HL-60 (cell line): ENCODE results near the gene EFEMP2.

Experiments
- GABPA ChIP-seq: IDR thresholded peaks from 2 replicates; pipeline ENCODE4 v1.6.1; 2012; ENCODE audit warnings: low read depth
- POLR2AphosphoS5 ChIP-seq: IDR thresholded peaks from 2 replicates; pipeline ENCODE4 v1.6.1; 2012; ENCODE audit warnings: low read depth
- TF ChIP-seq, protein P1 (sequence below): IDR thresholded peaks from one replicate; pipeline ENCODE4 v1.5.1; 2011; ENCODE audit warnings: low read length, control low read depth, inconsistent platforms; ENCODE audit not compliant: insufficient read depth

DNA sequence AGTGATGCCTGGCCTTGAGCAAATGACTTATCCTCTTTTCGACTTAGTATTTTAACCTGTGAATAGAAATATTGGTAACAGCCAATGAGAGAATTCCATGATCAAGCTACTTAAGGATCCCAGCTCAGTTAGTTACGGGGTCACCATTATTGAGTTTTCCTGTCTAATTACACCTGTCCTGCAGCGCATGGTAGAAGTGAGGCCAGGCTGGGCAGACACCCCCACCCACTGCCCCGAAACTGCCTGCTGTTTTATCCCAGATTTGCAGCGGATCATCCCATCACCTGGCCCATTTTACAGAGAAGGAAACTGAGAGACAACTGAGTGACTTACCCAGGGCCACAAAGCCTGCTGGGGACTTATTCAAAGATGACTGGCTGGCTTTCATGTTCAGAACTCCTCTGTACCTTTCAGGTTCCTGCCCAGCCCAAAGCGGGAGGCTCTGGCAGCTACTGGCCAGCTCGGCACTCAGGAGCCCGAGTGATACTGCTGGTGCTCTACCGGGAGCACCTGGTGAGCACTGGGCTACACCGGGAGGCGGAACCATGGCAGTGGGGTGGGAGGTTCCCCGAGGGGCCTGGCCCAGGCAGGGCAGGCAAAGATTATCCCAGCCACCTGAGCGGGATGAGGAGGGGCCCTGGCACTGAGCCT, 10.9 kb downstream of the EFEMP2 start:
- no peak for TF ChIP-seq POLR2AphosphoS5
- TF ChIP-seq, protein P1, sequence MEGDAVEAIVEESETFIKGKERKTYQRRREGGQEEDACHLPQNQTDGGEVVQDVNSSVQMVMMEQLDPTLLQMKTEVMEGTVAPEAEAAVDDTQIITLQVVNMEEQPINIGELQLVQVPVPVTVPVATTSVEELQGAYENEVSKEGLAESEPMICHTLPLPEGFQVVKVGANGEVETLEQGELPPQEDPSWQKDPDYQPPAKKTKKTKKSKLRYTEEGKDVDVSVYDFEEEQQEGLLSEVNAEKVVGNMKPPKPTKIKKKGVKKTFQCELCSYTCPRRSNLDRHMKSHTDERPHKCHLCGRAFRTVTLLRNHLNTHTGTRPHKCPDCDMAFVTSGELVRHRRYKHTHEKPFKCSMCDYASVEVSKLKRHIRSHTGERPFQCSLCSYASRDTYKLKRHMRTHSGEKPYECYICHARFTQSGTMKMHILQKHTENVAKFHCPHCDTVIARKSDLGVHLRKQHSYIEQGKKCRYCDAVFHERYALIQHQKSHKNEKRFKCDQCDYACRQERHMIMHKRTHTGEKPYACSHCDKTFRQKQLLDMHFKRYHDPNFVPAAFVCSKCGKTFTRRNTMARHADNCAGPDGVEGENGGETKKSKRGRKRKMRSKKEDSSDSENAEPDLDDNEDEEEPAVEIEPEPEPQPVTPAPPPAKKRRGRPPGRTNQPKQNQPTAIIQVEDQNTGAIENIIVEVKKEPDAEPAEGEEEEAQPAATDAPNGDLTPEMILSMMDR, result no peak
- no peak for TF ChIP-seq GABPA
